Measurements from ENCODE around the gene SEMA4G.

DNA sequence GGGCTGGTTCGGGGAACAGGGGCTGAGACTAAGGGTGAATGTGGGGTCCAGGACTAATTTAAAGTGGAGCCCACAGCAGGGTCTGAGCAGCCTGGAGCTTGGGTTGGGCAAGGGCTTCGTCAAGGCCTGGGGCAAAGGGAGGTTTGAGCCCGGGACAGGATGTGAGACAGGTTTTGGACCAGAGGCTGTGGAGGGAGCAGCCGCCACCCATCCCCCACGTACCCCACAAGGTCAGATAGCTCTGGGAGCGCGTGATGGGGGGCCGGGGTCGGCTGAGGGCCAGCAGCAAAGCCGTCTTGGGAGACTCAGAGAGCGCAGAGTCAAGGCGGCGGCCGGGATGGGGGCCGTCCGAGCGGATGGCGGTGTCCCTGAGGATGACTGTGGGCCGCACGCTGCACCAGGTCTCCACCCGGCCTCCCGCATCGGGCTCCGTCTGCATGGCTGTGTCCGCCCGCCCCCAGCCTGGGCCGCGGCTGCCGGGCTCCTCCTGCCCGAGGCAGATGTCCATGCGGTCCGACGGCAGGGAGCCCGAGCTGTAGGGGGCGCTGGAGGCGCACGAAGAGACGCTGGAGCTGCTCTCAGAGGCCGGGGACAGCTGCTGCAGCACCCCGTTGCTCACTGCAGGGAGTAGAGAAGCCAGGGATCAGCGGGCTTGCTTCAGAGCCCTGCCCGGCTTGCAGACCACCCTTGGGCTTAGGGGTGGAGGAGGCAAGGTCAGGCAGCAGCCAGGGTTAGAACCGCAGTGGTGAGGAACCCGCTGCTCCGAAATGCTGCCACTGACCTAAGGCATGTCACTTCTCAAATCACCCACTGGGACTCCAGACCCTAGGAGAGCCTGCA lies 49.5 kb downstream of the SEMA4G start:
- TF ChIP-seq ZNF384 (IDR thresholded peaks at IDR 0.05) (no peak), CTBP1 (IDR thresholded peaks at IDR 0.05; ENCODE audit: borderline replicate concordance) (no peak)
